NCI-H2196 (cell line): Measurements from ENCODE around the gene KRT6B.
A peak's percentile ranks its signal among the peaks of the same experiment; 100 is the strongest.
"Not testable (repeated sequence)": the region's sequence is repeated elsewhere in the genome, so short reads cannot be mapped to it uniquely, and the experiment has no call there.

Experiments
- DNase-seq: peaks from one replicate; lab custom pipeline; 2025; ENCODE audit not compliant: unreplicated experiment; lab: John Stamatoyannopoulos, UW

Gene KRT6B

DNA sequence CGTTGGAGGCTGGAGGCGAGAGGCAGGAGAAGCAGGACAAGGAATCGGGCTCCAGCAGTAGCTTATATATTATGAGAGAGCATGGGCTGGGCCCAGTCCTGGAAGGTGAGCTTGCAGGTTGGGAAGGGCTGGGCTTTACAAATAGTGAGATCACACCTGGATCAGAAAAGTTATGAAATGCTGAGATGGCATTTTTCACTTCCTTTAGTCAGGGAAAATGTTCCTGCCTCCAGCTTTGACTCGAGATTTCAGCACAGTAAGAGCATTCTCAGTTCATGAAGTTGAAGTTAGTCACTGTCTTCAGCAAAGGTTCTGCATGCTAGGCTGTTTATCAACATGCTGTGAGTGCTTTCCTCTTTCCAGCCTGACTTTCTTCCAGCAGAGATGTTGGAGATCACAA lies 21.8 kb upstream of the KRT6B start, which contains the start of gene KRT6C:
Gene KRT6C, minus strand, starts transcription at position 38 of the 400 bp plus-strand sequence. CDS start 68 bp downstream, outside the sequence.
- no peak for DNase-seq

DNA sequence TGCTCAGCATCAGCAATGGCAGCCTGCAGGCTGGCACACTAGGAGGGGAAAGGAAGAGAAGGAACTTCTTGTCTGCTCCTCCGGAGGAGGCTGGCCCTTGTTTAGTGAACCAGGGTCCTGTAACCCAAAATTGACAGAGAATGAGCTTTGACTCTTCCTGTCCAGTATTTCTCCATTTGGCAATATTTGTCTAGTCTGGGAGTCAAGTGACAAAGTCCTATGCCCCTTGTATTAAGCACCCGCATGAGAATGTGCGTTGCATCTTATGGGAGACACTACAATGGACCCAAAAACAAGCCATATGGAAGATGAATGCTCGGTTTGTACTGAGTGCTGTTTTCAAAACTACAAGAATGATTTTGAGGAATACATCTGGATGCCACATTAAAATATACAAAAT lies 17.9 kb upstream of the KRT6B start:
- DNase-seq = no peak

DNA sequence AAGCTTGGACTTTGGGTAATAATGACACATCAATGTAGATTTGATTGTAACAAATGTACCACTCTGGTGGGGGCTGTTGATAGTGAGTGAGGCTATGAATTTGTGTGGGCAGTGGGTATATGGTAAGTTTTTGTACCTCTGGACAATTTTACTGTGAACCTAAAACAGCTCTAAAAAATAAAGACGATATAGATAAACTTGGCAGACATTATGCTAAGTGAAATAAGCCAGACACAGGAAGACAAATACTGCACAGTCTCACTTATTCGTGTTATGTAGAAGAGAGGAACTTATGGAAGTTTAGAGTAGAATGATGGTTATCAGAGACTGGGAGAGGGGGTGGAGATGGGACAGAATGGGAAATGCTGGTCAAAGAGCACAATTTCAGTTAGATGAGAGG lies 13.0 kb upstream of the KRT6B start:
- no peak for DNase-seq

DNA sequence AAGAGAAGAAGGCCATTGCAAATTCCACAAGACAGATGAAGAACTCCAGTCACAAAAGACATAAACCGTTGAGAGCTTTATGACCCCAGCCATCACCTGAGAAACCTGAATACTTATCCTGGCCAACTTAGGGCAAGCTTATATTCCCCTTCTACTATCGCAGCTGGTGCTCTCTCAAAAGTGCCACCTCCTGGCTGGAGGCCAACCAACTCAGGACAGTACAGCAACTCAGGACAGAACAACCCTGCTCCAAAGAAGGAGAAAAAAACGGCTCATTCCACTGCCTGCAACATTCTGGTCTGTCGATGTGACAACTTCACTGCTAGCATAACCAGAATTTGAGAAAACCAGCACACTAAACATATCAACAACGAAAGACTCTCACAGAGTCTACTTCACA lies 9.7 kb upstream of the KRT6B start:
- DNase-seq = no peak

DNA sequence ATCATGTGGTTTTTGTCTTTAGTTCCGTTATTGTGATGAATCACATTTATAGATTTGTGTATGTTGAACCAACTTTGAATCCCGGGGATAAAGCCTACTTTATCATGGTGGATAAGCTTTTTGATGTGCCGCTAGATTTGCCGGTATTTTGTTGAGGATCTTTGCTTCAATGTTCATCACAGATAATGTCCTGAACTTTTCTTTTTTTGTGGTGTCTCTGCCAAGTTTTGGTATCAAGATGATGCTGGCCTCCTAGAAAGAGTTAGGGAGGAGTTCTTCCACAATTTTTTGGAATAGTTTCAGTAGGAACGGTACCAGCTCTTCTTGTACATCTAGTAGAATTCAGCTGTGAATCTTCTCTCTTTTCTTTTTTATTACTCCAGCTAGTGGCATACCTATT lies 6.9 kb upstream of the KRT6B start:
- DNase-seq = no peak

DNA sequence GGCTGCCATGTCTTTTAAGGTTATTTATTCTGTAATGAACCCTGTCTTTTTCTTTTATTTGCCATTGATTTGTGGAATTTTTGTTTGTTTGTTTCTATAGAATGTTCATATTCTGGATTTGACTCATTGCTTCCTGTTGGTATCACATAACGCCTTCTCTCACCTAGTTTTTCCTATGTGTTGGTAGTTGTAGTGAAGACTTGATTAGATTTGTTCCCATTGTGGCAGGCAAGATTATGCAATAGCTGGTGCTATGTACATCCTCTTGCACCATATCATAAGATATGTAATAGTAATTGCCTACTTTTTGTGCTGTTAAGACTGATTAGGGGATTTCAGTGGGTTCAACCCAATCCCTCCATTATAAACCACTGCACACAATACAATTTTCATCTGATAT lies 3.9 kb upstream of the KRT6B start:
- no peak for DNase-seq

DNA sequence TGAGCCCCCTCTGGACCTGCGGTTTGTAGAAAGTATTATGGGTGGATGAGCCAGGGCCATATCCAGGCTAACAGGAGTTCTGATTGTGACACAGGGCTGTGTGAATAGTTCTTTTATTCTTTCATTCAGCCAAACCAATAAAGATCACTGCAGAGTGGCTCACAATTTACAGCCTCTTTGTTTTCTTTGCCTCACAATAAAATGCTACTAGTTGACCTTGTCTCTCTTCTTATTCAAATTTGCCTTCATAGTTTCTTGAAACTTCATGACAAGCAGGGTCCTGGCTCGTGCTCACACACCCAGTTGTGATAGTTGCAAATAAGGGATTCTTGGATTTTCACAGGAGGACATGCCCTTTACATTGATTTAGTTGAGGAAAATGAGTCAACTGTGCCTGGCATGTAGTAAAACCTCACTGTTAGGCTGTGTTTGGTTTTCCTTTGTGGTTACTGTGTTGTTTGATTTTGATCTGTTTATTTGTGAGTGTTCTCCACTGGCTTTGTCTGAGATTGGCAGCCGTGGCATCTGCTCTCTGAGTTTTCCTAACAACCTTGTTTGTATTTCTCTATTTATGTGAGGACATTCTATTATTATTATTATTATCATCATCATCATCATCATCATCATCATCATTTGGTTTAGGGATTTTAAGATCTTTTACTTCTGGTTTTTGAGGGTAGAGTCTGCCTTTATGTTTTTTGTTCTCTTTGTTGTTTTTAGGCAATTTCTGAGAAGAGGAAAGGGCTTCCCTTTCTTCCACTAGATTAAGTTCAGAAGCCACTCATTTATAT lies 2.7 kb upstream of the KRT6B start:
- DNase-seq = peak; percentile 35

DNA sequence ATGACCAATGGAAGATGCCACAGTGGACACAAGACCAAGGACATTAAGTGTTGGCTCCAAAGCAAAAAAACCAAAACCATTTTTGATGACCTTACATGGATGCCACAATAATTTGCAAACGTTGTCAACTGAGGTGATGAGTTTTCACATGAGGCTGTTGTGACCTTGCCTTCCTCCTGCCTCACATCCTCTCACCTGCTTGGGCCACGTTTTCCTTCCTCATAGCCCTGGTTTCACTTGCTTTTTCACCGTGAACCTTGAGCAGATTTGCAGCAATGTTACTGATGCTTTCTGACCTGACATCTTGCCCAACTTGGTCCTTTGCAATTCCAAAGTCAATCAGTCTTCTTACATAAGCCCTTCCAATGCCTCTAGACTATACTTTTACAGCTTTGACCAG lies 3.7 kb downstream of the KRT6B start:
- no peak for DNase-seq

DNA sequence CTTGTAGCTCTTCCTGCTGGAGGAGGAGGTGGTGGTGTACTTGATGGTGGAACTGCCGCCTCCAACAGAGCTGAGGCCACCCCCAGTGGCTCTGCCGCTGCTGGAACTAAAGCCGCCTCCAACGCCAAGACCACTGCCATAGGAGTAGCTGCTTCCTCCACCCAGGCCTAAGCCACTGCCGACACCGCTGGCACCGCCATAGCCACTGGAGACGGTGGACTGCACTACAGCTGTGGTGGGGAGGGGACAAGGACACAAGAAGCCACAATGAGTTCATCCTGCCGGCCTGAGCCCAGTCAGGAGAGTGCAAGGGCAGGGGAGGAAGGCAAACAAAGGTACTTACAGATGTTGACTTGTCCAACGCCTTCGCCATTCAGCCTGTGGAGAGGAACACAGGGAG lies 4.8 kb downstream of the KRT6B start:
- not testable (repeated sequence) for DNase-seq

DNA sequence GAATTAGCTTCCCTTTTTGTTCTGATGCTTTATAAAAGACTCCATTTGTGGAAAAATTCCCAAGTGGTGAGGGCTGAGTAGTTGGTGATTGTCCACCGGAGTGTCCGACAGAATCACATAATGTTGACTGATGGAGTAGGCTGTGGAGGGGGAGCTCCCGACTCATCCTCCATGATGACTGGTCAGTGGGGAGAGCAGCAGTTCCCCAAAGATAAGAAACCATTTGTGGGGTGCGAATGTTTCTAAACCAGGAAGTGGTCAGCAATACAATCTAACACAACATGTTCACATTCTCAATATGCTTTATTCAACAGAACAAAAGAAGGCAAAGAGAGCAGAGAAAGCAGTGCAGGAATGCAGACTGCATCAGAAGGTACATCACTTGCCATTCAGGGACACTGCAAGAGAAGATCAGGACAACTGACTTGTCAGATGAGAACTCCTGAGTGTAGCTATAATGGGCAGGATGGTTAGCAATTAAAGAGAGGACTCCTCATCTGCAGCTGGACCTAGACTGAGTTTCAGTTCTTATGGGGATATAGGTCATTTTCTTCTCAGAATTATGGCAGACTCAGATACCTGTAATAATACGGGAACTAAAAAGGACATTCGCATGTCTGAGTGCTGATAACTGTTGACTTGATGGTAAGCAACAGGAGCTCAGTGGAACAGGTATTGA lies 5.4 kb downstream of the KRT6B start:
- DNase-seq = no peak

DNA sequence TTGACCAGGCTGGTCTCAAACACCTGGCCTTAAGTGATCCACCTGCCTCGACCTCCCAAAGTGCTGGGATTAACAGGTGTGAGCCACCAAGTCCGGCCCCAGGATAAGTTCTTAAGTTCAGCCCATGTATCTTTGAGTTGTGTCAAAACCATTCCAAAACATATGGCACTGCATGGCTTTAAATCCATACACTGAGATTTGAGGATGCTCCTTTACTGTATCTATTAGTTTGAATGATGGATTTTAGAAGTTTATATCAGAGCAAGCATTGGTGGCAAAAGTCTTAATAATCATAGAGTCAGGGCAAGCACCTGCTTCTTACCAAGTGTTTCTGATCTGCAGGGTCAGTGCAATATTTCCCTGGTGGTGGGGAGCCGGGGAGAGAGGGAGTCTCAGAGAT lies 6.1 kb downstream of the KRT6B start:
- no peak for DNase-seq

DNA sequence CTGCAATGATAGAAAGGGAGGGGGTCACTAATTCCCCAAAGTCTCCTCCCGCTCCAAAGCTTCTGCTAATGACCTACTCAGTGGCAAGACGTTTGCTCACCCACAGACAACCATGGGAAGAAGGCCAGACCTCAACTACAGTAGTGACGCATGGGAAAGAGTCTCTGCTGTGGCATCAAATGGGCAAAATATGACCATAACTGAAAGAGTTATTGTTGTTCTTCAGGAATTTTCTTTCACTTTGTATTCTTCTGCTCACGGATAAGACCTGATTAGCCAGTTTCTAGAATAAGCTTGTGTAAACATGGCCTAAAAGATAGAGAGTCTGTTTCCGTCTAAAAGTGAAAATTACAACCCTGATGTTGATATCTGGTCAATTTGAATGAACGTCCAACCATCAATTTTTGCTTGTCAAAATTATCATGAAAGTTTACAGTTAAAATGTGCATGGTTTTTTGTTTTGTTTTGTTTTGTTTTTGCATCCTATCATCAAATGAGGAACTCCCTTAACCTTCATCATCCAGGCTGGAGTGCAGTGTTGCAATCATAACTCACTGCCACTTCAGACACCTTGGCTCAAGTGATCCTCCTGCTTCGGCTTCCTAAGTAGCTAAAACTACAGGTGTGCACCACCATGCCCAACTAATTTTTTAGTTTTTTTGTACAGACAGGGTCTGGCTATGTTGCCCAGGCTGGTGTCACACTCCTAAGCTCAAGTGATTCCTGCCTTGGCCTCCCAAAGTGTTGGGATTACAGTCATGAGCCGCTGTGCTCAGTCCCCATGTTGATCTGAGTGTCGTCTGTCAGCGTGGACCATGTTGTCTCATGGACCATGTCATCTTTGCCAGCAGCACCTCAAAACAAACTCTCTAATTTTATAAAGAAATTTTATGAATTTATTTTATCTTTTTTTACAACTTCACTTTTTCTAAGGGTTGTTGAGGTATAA lies 7.0 kb downstream of the KRT6B start:
- DNase-seq = no peak

DNA sequence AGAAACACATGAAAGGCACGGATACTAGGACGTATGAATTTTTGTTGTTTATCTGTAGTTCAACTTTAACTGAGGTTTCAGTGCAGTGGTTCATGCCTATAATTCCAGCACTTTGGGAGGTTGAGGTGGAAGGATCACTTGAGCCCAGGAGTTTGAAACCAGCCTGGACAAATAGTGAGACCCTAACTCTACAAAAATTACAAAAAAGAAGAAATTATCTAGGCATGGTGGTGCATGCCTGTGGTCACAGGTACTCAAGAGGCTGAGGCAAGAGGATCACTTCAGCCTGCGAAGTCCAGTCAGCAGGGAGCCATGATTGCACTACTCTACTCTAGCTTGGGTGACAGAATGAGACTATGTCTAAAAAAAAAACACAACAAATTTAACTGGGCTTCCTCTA lies 8.0 kb downstream of the KRT6B start:
- no peak for DNase-seq

DNA sequence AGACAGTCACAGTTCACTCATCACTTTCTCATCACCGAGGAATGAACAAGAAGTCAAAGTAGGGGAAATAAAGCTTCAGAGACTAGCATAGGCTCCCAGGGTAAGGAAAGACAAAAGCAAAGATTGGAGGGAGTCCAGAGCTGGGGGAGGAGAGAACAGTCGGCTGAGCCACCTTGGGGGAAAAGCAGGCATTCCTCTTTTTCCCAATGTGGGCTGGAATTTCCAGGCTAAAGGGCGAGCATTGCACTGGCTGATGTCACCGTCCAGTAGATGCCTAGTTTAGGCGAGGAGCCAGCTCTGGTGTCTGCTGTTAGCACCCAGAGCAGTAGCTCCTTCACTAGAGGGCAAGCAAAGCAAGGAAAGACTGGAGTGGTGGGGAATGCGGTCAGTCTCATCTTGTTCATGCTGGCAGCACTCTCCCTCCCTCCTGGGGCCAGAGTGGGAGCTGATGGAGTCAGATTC lies 9.3 kb downstream of the KRT6B start:
- DNase-seq = peak; percentile 60

DNA sequence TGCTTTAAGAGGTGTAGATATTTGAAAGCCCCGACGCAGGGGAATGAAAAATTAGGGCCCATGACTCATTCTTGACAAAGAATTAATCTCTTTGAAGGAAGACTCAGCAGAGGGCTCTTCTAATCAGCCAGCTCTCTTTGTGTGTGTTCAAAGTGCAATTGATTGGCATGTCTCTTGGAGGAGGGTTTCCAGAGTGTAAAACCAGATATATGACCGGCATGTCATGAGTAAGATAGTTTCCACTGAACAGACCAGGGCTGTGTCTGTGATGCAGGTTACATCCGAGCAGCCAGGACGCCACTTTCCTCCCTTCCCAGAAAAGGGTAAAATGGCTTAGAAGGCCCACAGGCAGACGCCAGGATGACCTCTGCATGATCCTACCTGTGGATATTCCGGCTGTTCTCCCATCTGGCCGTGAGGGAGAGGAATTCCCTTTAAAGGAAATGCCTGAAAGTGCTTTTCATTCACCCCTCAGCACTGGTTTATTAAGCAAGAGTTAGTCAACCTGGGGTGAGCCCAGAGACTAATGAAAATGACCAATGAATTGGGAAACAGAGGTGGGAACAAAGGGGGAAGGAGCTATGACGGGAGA lies 10.5 kb downstream of the KRT6B start:
- no peak for DNase-seq

DNA sequence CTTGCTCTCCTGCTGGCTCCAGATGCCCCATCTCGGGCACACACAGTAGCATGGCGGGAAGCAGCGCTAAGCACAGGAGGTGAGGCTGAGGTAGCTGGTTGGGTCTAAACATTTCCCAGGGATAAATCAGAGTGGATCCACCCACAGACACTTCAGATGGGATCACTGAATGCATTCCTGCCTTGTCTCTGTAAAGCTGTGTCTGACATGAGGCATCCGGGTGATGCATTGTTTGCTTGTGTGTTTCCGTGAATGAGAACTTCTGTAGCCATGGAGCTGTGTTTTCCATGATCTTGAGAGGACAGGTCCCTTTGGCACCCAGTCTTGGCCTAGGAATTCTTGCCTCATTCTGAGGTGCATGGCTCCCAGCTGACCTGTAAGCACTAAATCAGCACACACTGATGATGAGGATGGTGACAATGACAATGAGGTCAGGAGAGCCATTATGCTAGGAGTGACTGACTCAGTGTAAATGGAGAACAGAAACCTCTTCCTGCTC lies 11.1 kb downstream of the KRT6B start:
- DNase-seq = no peak

DNA sequence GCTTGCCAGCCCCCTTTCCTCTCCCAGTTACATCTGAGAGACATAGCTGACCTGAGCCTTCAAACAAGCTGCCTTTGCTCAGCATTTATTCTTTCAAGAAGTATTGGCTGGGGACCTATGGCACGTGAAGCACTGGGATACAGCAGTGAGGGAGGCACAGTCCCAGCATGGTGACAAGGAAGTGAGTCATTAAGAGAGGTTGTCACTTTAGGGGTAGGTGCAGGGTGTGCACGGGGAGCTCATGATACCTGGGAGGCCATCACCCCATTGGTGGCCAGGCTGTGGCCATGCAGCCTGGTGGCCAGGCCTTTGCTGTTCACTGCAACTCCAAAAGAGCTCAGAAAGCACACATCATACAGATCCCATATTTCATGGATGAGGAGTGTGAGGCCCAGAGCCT lies 12.1 kb downstream of the KRT6B start:
- DNase-seq = no peak

DNA sequence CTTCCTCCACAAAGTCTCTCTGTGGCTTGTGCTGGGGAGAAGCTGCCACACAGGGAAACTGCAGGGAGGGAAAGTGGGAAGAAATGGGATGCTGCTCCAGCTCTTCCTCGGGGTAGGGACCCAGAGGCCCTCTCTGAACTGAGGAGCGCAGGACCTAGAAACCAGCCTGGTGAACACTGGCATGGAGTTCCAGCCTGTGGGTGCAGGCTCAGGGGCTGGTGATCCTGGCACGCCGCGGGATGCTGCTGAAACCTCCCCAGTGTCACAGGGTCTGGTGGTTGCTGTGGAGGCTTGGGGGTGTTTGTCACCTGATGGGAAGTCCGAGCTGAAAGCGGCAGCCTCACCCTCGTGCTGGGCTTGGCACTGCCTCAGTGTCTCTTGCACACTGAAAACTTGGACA lies 12.5 kb downstream of the KRT6B start:
- no peak for DNase-seq

DNA sequence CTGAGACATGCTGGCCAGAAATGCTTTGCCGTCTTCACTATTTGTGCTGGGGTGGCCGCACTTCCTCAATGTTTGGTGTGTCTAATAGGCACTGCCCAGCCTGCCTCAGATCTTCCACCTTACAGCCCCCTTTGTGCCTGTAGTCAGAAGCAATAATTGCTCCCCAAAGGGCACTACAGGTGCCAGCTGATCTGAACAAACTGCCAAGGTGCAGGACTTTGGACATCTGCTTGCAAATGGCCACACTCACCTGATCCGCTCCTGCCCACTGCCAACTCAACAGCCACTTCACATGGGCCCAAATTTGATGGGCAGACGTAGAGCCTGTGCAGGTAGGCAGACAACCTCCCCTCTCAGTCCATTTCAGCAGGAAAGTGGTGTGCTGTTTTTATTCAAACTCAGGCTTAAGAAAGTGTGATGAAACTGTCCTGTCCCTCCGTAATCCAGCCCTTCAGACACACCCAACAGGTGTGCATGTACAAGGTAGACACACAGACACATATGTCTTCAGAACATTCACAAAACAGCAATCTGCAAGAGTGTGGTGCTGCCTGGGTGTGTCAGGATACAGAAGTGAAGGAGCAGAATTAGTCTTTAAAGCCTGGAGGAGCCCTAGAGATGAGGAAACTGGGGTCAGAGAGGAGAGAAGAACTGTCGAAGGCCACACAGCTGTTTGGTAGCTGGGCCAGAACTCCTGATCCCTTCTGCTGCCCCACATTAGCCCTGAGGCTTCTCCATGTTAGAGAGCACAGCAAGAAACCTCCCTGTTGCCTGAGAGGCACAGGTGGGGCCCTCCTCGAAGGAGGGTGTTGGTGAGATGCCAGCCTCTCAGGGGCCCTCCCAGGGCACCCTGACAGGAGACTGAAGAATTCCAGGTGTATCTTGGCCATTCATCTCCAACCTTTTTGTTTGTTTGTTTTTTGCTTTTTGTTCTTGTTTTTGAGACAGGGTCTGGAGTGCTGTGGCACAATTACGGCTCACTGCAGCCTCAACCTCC lies 13.3 kb downstream of the KRT6B start:
- no peak for DNase-seq

DNA sequence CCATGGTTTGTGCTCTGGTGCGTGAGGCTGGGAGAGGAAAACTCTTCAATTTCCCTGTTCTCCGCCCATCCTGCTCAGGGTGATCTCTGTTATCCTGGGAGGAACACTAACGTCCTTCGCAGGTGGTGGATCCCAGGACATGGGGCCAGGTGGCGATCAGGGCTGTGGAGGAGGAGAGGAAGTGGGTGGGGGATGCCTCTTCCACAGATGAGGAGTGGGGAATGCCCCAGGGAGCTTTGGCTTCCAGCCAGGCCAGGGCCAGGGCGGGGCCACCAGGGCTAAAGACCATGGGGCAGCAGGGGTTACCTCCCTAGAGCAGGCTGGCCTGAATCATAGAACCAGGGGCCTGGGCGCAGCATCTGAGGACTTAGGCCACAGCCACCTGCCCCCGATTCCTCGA lies 14.4 kb downstream of the KRT6B start:
- no peak for DNase-seq
